Breast epithelium (tissue), 3 donors: ENCODE data around the gene AMPD2.

Experiments used
- POLR2A ChIP-seq: fragments of 450-650 bp; IDR thresholded peaks from one replicate; pipeline ENCODE4 v1.6.1; 2016; ENCODE audit warnings: antibody characterized with exemption, mild to moderate bottlenecking, moderate library complexity
- POLR2AphosphoS5 ChIP-seq, 3 donors: sonication (generic); formaldehyde crosslinking; IDR thresholded peaks; one replicate each; pipeline ENCODE4 v1.6.1; 2017; ENCODE audit warnings: antibody characterized with exemption in 3 of 3
- TF ChIP-seq, protein P1 (sequence below), 3 donors: fragments of 450-650 bp; IDR thresholded peaks; one replicate each; pipeline ENCODE4 v1.5.1; 2016 to 2017; ENCODE audit warnings: antibody characterized with exemption in 3 of 3, mild to moderate bottlenecking in 3 of 3, moderate library complexity in 3 of 3

DNA sequence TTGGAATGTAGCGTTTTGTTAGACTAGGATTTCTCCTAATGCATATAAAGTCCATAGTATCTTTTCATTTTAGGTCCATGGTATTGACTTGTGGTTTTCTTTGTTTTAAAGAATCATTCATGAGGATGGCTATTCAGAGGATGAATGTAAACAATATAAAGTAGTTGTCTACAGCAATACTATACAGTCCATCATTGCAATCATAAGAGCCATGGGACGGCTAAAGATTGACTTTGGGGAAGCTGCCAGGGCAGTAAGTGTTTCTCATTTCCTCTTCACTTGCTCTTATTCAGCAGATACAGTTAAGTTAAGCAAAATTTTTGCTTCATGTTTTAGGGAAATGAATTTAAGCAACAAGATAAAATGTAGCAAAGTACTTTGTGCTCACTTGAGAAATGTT lies 45.9 kb upstream of the AMPD2 start:
- TF ChIP-seq POLR2A (no peak), POLR2AphosphoS5 (IDR thresholded peaks at IDR 0.05) (no peak)
- TF ChIP-seq, protein P1, sequence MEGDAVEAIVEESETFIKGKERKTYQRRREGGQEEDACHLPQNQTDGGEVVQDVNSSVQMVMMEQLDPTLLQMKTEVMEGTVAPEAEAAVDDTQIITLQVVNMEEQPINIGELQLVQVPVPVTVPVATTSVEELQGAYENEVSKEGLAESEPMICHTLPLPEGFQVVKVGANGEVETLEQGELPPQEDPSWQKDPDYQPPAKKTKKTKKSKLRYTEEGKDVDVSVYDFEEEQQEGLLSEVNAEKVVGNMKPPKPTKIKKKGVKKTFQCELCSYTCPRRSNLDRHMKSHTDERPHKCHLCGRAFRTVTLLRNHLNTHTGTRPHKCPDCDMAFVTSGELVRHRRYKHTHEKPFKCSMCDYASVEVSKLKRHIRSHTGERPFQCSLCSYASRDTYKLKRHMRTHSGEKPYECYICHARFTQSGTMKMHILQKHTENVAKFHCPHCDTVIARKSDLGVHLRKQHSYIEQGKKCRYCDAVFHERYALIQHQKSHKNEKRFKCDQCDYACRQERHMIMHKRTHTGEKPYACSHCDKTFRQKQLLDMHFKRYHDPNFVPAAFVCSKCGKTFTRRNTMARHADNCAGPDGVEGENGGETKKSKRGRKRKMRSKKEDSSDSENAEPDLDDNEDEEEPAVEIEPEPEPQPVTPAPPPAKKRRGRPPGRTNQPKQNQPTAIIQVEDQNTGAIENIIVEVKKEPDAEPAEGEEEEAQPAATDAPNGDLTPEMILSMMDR (IDR thresholded peaks at IDR 0.05): no peak
